ENCODE measurements around the gene STPG4. TPM values are rescaled to one million over a fixed set of nuclear protein-coding genes. Genes with fewer than 3 reads are reported as not detected.

Gene STPG4
- total and polyA plus RNA-seq, 4 donors = 0.06 to 1.0 (median 0.20) TPM

DNA sequence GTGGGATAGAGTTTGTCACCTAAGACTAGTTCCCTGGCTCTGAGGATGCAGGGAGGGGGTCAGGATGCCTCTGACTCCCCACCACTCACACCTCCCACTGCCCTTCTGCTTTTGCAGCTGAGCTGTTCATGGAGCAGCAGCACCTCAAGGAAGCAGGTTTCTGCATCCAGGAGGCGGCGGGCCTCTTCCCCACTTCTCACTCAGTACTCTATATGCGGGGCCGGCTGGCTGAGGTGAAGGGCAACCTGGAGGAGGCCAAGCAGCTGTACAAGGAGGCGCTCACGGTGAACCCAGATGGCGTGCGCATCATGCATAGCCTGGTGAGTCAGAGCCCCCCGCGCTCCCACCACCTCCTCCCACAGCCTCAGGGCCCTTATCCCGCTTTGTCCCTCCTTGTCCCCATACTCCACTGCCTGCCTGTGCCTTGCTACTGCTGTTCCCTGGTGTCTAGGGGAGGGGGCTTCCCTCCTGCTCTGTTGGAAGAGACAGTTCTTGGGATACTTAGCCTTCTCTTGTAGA, 94.4 kb downstream of the STPG4 start:
- H3K36me3 ChIP-seq (ENCODE audit: control insufficient read depth in 4 of 4, insufficient read depth in 4 of 4, low read length in 4 of 4) = peaks cover 0 to 14% (median 2%) of the 10 kb centered on the region in 4 donors
- ATAC-seq (ENCODE audit: insufficient read depth, low FRiP score) (no peak), DNase-seq (no peak)
- no peaks in the 10 kb centered on the region for H3K27me3 ChIP-seq (ENCODE audit: control insufficient read depth in 3 of 3, insufficient read depth in 3 of 3, low read length in 2 of 3)
- 98 to 99% methylated on average over 11 of the region's 11 CpGs for WGBS, 2 donors
- no peak overlapping the region for H3K9ac ChIP-seq (ENCODE audit: insufficient read depth in 1 of 2, low read length in 2 of 2)
- peaks cover 11 to 55% (median 38%) of the 10 kb centered on the region in 5 donors for H3K4me1 ChIP-seq (ENCODE audit: control insufficient read depth in 5 of 5, insufficient read depth in 5 of 5, low read length in 5 of 5)
- TF ChIP-seq, protein P1, sequence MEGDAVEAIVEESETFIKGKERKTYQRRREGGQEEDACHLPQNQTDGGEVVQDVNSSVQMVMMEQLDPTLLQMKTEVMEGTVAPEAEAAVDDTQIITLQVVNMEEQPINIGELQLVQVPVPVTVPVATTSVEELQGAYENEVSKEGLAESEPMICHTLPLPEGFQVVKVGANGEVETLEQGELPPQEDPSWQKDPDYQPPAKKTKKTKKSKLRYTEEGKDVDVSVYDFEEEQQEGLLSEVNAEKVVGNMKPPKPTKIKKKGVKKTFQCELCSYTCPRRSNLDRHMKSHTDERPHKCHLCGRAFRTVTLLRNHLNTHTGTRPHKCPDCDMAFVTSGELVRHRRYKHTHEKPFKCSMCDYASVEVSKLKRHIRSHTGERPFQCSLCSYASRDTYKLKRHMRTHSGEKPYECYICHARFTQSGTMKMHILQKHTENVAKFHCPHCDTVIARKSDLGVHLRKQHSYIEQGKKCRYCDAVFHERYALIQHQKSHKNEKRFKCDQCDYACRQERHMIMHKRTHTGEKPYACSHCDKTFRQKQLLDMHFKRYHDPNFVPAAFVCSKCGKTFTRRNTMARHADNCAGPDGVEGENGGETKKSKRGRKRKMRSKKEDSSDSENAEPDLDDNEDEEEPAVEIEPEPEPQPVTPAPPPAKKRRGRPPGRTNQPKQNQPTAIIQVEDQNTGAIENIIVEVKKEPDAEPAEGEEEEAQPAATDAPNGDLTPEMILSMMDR (IDR thresholded peaks at IDR 0.05; ENCODE audit: control extremely low read depth, extremely low read depth) = no peak
- H3K9me3 ChIP-seq (ENCODE audit: control insufficient read depth in 4 of 4, insufficient read depth in 3 of 4, low read length in 3 of 4) = no peaks in the 10 kb centered on the region
- no peak overlapping the region for H3K4me3 ChIP-seq
- H3K27ac ChIP-seq (ENCODE audit: low read depth in 1 of 2, low read length in 1 of 2) = no peak overlapping the region

DNA sequence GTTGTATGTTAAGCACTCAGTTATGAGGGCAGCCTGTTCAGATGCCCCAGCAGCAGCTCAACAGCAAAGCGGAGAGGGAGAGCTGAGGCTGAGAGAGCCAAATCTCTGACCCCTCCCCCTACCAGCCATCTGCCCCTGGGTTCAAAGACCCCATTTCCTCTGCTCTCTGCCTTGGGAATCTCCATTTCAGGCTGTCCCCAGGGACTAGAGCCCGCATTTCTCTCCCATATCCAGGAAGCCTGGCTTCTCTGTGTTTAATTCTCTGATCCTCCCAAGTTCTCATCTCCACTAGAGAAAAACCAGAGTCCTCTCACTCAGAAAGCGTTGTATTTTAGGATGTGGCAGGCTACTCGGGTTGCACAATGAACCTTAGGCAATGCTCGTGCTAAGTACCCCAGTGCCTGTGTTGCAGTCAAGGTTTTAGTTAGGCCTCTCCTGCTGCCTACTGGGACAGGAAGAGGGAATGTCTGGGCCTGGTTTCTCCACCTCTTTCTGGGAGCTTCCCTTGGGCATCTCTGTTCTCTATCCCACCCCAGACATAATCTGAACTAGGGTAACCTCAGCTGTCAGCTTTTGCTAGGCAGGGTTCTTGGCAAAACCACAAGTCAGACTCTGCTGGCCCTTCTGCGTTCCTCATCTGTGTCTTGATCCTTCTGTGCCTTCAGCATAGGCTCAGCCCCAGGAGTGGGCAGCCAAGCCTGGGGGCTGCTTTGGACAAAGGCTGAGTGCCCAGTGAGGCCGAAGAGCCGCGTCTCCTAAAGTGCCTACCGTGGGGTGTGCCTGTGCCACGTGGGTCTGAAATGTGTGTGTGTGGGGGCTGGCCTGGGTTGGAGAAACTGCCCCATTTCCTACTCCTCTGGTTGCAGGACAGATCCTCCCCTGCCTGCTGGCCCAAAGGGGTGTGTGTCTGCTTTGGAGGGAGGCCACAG, 96.8 kb downstream of the STPG4 start:
- Histone ChIP-seq H3K4me1 (ENCODE audit: control insufficient read depth in 5 of 5, insufficient read depth in 5 of 5, low read length in 5 of 5) (peaks cover 17 to 55% (median 38%) of the 10 kb centered on the region in 5 donors), H3K4me3 (no peak overlapping the region), H3K36me3 (ENCODE audit: control insufficient read depth in 4 of 4, insufficient read depth in 4 of 4, low read length in 4 of 4) (peaks cover 0 to 11% (median 5%) of the 10 kb centered on the region in 4 donors), H3K27ac (ENCODE audit: low read depth in 1 of 2, low read length in 1 of 2) (peak overlapping the region; percentile 27 to 86), H3K9ac (ENCODE audit: insufficient read depth in 1 of 2, low read length in 2 of 2) (peak overlapping the region in 1 of 2 donors; percentile 8), H3K27me3 (ENCODE audit: control insufficient read depth in 3 of 3, insufficient read depth in 3 of 3, low read length in 2 of 3) (no peaks in the 10 kb centered on the region), H3K9me3 (ENCODE audit: control insufficient read depth in 4 of 4, insufficient read depth in 3 of 4, low read length in 3 of 4) (no peaks in the 10 kb centered on the region)
- DNase-seq (peak; percentile 62 to 83 (median 72)), ATAC-seq (ENCODE audit: insufficient read depth, low FRiP score) (peak; percentile 50)
- TF ChIP-seq, protein P1 (IDR thresholded peaks at IDR 0.05; ENCODE audit: control extremely low read depth, extremely low read depth) = no peak
- 52 to 53% methylated on average over 11 of the region's 11 CpGs for WGBS, 2 donors

DNA sequence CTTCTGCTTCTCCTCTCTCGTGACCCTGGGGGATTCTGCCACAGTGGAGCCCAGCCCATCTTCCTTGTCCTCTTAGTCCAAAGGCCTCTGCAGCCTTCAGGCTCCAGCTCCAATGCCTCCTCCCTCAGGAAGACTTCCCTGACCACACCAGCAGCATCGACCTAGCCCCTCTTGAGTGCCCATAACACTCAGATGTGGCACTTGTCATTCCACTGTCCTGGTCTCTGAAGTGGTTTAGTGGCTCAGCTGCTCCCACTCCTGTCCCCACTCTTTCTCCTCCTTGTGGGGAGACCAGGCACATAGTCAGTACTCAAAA, 97.5 kb downstream of the STPG4 start:
- 21% methylated on average over 2 of the region's 2 CpGs for WGBS, 2 donors
- DNase-seq (no peak), ATAC-seq (ENCODE audit: insufficient read depth, low FRiP score) (no peak)
- Histone ChIP-seq H3K4me3 (no peak overlapping the region), H3K9me3 (ENCODE audit: control insufficient read depth in 4 of 4, insufficient read depth in 3 of 4, low read length in 3 of 4) (no peaks in the 10 kb centered on the region), H3K4me1 (ENCODE audit: control insufficient read depth in 5 of 5, insufficient read depth in 5 of 5, low read length in 5 of 5) (peaks cover 15 to 49% (median 37%) of the 10 kb centered on the region in 5 donors), H3K36me3 (ENCODE audit: control insufficient read depth in 4 of 4, insufficient read depth in 4 of 4, low read length in 4 of 4) (peaks cover 0 to 11% (median 4%) of the 10 kb centered on the region in 4 donors), H3K27ac (ENCODE audit: low read depth in 1 of 2, low read length in 1 of 2) (peak overlapping the region; percentile 27 to 86), H3K9ac (ENCODE audit: insufficient read depth in 1 of 2, low read length in 2 of 2) (no peak overlapping the region), H3K27me3 (ENCODE audit: control insufficient read depth in 3 of 3, insufficient read depth in 3 of 3, low read length in 2 of 3) (no peaks in the 10 kb centered on the region)
- TF ChIP-seq, protein P1 (IDR thresholded peaks at IDR 0.05; ENCODE audit: control extremely low read depth, extremely low read depth) = no peak

Measured in lung (tissue), 12 donors.